ENCODE measurements around the gene MACROH2A1. TPM values are rescaled to one million over a fixed set of nuclear protein-coding genes. Genes with fewer than 3 reads are reported as not detected.

Gene MACROH2A1
- total RNA-seq, 1 donor from 2014 or later: 165 TPM

- DNase-seq (ENCODE audit: low read depth): no peak
These were observed 41.3 kb downstream of the MACROH2A1 start for GRCh38 chr5:135357685-135358084.

GRCh38 chr5:135356522-135357318, 42.3 kb downstream of the MACROH2A1 start:
- peak; percentile 72 for DNase-seq (ENCODE audit: low read depth)

- no peak for DNase-seq (ENCODE audit: low read depth)
These were observed 43.9 kb downstream of the MACROH2A1 start for GRCh38 chr5:135355169-135355568.

GRCh38 chr5:135353952-135354721, 44.9 kb downstream of the MACROH2A1 start:
- DNase-seq (ENCODE audit: low read depth): peak; percentile 74

GRCh38 chr5:135350536-135350935, 48.5 kb downstream of the MACROH2A1 start:
- no peak for DNase-seq (ENCODE audit: low read depth)

- no peak for DNase-seq (ENCODE audit: low read depth)
These were observed 49.1 kb downstream of the MACROH2A1 start for GRCh38 chr5:135349886-135350285.

GRCh38 chr5:135349451-135349850, 49.6 kb downstream of the MACROH2A1 start:
- no peak for DNase-seq (ENCODE audit: low read depth)

GRCh38 chr5:135348918-135349317, 50.1 kb downstream of the MACROH2A1 start:
- no peak for DNase-seq (ENCODE audit: low read depth)

- no peak for DNase-seq (ENCODE audit: low read depth)
These were observed 51.6 kb downstream of the MACROH2A1 start for GRCh38 chr5:135347392-135347791.

- DNase-seq (ENCODE audit: low read depth): no peak
These were observed 52.9 kb downstream of the MACROH2A1 start for GRCh38 chr5:135345956-135346731.

- DNase-seq (ENCODE audit: low read depth): no peak
These were observed 54.7 kb downstream of the MACROH2A1 start for GRCh38 chr5:135344349-135344748.

- peak; percentile 85 for DNase-seq (ENCODE audit: low read depth)
These were observed 55.6 kb downstream of the MACROH2A1 start for GRCh38 chr5:135343413-135343812.

GRCh38 chr5:135342551-135342875, 56.5 kb downstream of the MACROH2A1 start:
- no peak for DNase-seq (ENCODE audit: low read depth)

- DNase-seq (ENCODE audit: low read depth): no peak
These were observed 57.1 kb downstream of the MACROH2A1 start for GRCh38 chr5:135341696-135342550.

- DNase-seq (ENCODE audit: low read depth): no peak
These were observed 57.9 kb downstream of the MACROH2A1 start for GRCh38 chr5:135341016-135341666.

GRCh38 chr5:135340568-135340967, 58.5 kb downstream of the MACROH2A1 start:
- no peak for DNase-seq (ENCODE audit: low read depth)

GRCh38 chr5:135339623-135340022, 59.4 kb downstream of the MACROH2A1 start:
- no peak for DNase-seq (ENCODE audit: low read depth)

GRCh38 chr5:135339189-135339588, 59.8 kb downstream of the MACROH2A1 start:
- DNase-seq (ENCODE audit: low read depth): no peak

- peak; percentile 89 for DNase-seq (ENCODE audit: low read depth)
These were observed 62.0 kb downstream of the MACROH2A1 start for GRCh38 chr5:135337064-135337463.
